HEK293 (cell line): ENCODE results near the gene CPNE5.

Source experiments
- CTCF ChIA-PET: fragments of 350-600 bp; formaldehyde crosslinking; extraction: SDS; loops from one replicate; lab custom pipeline; 2021; ENCODE audit warnings: antibody characterized with exemption; lab: Yijun Ruan, JAX
- POLR2A ChIA-PET: fragments of 300-600 bp; formaldehyde crosslinking; extraction: SDS; loops from one replicate; lab custom pipeline; 2020; ENCODE audit warnings: antibody characterized with exemption, inconsistent platforms; lab: Yijun Ruan, JAX
- H3K27ac ChIP-seq: fragments of 200-500 bp; sonication (Bioruptor generic); 2 replicates; pipeline ENCODE4 v1.5.1; 2014; ENCODE audit warnings: low read depth, low read length, control low read depth, inconsistent platforms; ENCODE audit errors: extremely low read depth
- H3K36me3 ChIP-seq, 2 experiments: fragments of 200-500 bp in 1 of 2; sonication (Bioruptor generic) in 1 of 2; 1 replicate in 1 of 2; 2 replicates in 1 of 2; pipeline ENCODE4 v1.5.1; 2014 to 2017; ENCODE audit warnings: inconsistent platforms in 2 of 2, low read length in 2 of 2; ENCODE audit not compliant: control insufficient read depth in 2 of 2, insufficient read depth in 1 of 2
- H3K4me1 ChIP-seq: fragments of 200-500 bp; sonication (Bioruptor generic); 2 replicates; pipeline ENCODE4 v1.5.1; 2014; ENCODE audit warnings: mild to moderate bottlenecking, low read length, inconsistent platforms; ENCODE audit not compliant: control insufficient read depth, insufficient read depth
- H3K4me3 ChIP-seq: 2 replicates; pipeline ENCODE4 v1.5.1; 2011; ENCODE audit warnings: low read depth, mild to moderate bottlenecking, control low read depth, low read length, moderate library complexity
- H3K9me3 ChIP-seq: fragments of 200-500 bp; sonication (Bioruptor generic); 2 replicates; pipeline ENCODE4 v1.5.1; 2014; ENCODE audit warnings: low read depth, low read length, inconsistent platforms; ENCODE audit not compliant: control insufficient read depth, insufficient read depth
- BCL11B ChIP-seq: fragments of 450-650 bp; formaldehyde crosslinking; IDR thresholded peaks from 2 replicates; pipeline ENCODE4 v1.5.1; 2016; ENCODE audit warnings: low read depth, missing biosample characterization, missing genetic modification characterization
- FEZF1 ChIP-seq: fragments of 450-650 bp; formaldehyde crosslinking; IDR thresholded peaks from 2 replicates; pipeline ENCODE4 v1.5.1; 2016; ENCODE audit warnings: missing biosample characterization, missing genetic modification characterization
- GLI4 ChIP-seq: fragments of 450-650 bp; formaldehyde crosslinking; IDR thresholded peaks from 2 replicates; pipeline ENCODE4 v1.5.1; 2016; ENCODE audit warnings: missing biosample characterization, missing genetic modification characterization
- MYNN ChIP-seq: fragments of 450-650 bp; formaldehyde crosslinking; IDR thresholded peaks from 2 replicates; pipeline ENCODE4 v1.5.1; 2016; ENCODE audit warnings: missing biosample characterization, missing genetic modification characterization, borderline replicate concordance
- PRDM1 ChIP-seq: fragments of 450-650 bp; formaldehyde crosslinking; IDR thresholded peaks from 2 replicates; pipeline ENCODE4; 2016; ENCODE audit warnings: missing biosample characterization, missing genetic modification characterization
- SCRT2 ChIP-seq: fragments of 450-650 bp; formaldehyde crosslinking; IDR thresholded peaks from 2 replicates; pipeline ENCODE4 v1.5.1; 2016; ENCODE audit warnings: missing biosample characterization, missing genetic modification characterization
- SP7 ChIP-seq: fragments of 450-650 bp; formaldehyde crosslinking; IDR thresholded peaks from 2 replicates; pipeline ENCODE4 v1.5.1; 2016; ENCODE audit warnings: missing biosample characterization, missing genetic modification characterization
- TRIM28 ChIP-seq: IDR thresholded peaks from 2 replicates; pipeline ENCODE4 v1.6.1; 2011; ENCODE audit warnings: low read length, control low read depth, borderline replicate concordance
- WT1 ChIP-seq: fragments of 450-650 bp; formaldehyde crosslinking; IDR thresholded peaks from 2 replicates; pipeline ENCODE4 v1.5.1; 2016; ENCODE audit warnings: missing biosample characterization, missing genetic modification characterization
- ZBTB7A ChIP-seq: fragments of 450-650 bp; formaldehyde crosslinking; IDR thresholded peaks from 2 replicates; pipeline ENCODE4 v1.5.1; 2016; ENCODE audit warnings: low read depth, missing biosample characterization, missing genetic modification characterization
- ZNF133 ChIP-seq: fragments of 450-650 bp; formaldehyde crosslinking; IDR thresholded peaks from 2 replicates; pipeline ENCODE4 v1.5.1; 2016; ENCODE audit warnings: missing biosample characterization, missing genetic modification characterization
- ZNF155 ChIP-seq: fragments of 450-650 bp; formaldehyde crosslinking; IDR thresholded peaks from 2 replicates; pipeline ENCODE4 v1.5.1; 2016; ENCODE audit warnings: missing biosample characterization, missing genetic modification characterization
- ZNF157 ChIP-seq: fragments of 450-650 bp; formaldehyde crosslinking; IDR thresholded peaks from 2 replicates; pipeline ENCODE4 v1.5.1; 2016; ENCODE audit warnings: missing biosample characterization, missing genetic modification characterization
- ZNF174 ChIP-seq: fragments of 450-650 bp; formaldehyde crosslinking; IDR thresholded peaks from 2 replicates; pipeline ENCODE4 v1.5.0; 2017; ENCODE audit warnings: missing biosample characterization, mild to moderate bottlenecking, missing genetic modification characterization
- ZNF202 ChIP-seq: fragments of 450-650 bp; formaldehyde crosslinking; IDR thresholded peaks from 2 replicates; pipeline ENCODE4 v1.5.1; 2016; ENCODE audit warnings: missing biosample characterization, missing genetic modification characterization, borderline replicate concordance
- ZNF239 ChIP-seq: fragments of 450-650 bp; formaldehyde crosslinking; IDR thresholded peaks from 2 replicates; pipeline ENCODE4 v1.5.1; 2016; ENCODE audit warnings: missing biosample characterization, missing genetic modification characterization
- ZNF37A ChIP-seq: fragments of 450-650 bp; IDR thresholded peaks from 2 replicates; pipeline ENCODE4 v1.5.1; 2018; ENCODE audit warnings: missing biosample characterization, missing genetic modification characterization
- ZNF394 ChIP-seq: fragments of 450-650 bp; formaldehyde crosslinking; IDR thresholded peaks from 2 replicates; pipeline ENCODE4 v1.5.1; 2016; ENCODE audit warnings: missing biosample characterization, missing genetic modification characterization, mild to moderate bottlenecking, moderate library complexity, borderline replicate concordance
- ZNF555 ChIP-seq: fragments of 450-650 bp; formaldehyde crosslinking; conservative IDR thresholded peaks from 2 replicates; pipeline ENCODE4 v1.5.1; 2017; ENCODE audit warnings: missing biosample characterization, mild to moderate bottlenecking, missing genetic modification characterization, inconsistent platforms
- ZNF558 ChIP-seq: fragments of 450-650 bp; formaldehyde crosslinking; IDR thresholded peaks from 2 replicates; pipeline ENCODE4 v1.5.1; 2016; ENCODE audit warnings: missing biosample characterization, missing genetic modification characterization
- ZNF561 ChIP-seq: fragments of 450-650 bp; IDR thresholded peaks from 2 replicates; pipeline ENCODE4 v1.5.1; 2018; ENCODE audit warnings: missing biosample characterization, missing genetic modification characterization, borderline replicate concordance
- TF ChIP-seq, protein P1 (sequence below): fragments of 450-650 bp; formaldehyde crosslinking; IDR thresholded peaks from 2 replicates; pipeline ENCODE4 v1.5.1; 2016; ENCODE audit warnings: missing biosample characterization, missing genetic modification characterization
- TF ChIP-seq, protein P2 (sequence below): fragments of 450-650 bp; formaldehyde crosslinking; IDR thresholded peaks from 2 replicates; pipeline ENCODE4 v1.5.1; 2017; ENCODE audit warnings: missing biosample characterization, missing genetic modification characterization
- TF ChIP-seq, protein P3 (sequence below): fragments of 450-650 bp; IDR thresholded peaks from 2 replicates; pipeline ENCODE4 v1.5.1; 2018; ENCODE audit warnings: missing biosample characterization, missing genetic modification characterization
- TF ChIP-seq, protein P4 (sequence below): fragments of 450-650 bp; formaldehyde crosslinking; IDR thresholded peaks from 2 replicates; pipeline ENCODE4 v1.5.1; 2016; ENCODE audit warnings: missing biosample characterization, missing genetic modification characterization
- TF ChIP-seq, protein P5 (sequence below): fragments of 450-650 bp; formaldehyde crosslinking; IDR thresholded peaks from 2 replicates; pipeline ENCODE4 v1.5.1; 2016; ENCODE audit warnings: missing biosample characterization, missing genetic modification characterization

Gene CPNE5

DNA sequence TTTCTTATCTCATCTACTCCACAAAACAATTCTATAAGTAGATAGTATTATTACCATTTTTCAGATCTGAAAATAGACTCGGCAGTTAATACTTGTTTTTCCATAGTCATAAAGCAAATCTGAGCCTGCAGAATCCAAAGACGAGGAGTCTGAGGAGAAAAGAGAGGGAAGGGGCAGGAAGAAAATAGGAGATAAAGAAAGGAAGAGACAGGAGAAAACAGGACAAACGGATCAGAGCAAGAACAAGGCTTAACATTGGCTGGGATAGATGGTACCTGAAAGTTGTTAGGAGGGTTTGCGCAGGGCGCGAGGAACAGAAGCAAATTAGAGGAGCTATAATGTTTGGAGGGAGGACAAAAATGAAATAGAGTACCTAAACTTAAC, 36.0 kb upstream of the CPNE5 start:
- H3K9me3 ChIP-seq: no peaks in the 10 kb centered on the region
- peak overlapping the region; percentile 86 for H3K4me3 ChIP-seq
- ChIA-PET CTCF (interaction anchor here (0.7 to 16.0 kb wide), 9 partner anchors 9 to 335 kb away, joined by 3 to 216 read pairs (median 11); partner anchors contain the start of gene C6orf89), POLR2A (interaction anchor here (0.7 to 3.8 kb wide), 21 partner anchors 9 to 347 kb away, joined by 3 to 35 read pairs (median 6); partner anchors contain the start of genes C6orf89, CDKN1A and MTCH1)
- peak overlapping the region; percentile 99; the same call in 1 of the 2 replicates for H3K27ac ChIP-seq
- no peaks in the 10 kb centered on the region for H3K4me1 ChIP-seq
- no peak for TF ChIP-seq SP7
- TF ChIP-seq ZNF174 (tag by site-specific recombination): no peak
- TF ChIP-seq, protein P1, sequence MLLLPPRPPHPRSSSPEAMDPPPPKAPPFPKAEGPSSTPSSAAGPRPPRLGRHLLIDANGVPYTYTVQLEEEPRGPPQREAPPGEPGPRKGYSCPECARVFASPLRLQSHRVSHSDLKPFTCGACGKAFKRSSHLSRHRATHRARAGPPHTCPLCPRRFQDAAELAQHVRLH (tag by site-specific recombination): no peak
- no peak for TF ChIP-seq ZNF239 (tag by site-specific recombination)
- TF ChIP-seq ZNF155 (tag by site-specific recombination): no peak
- peak; percentile 56; the same call in 1 of the 2 replicates for TF ChIP-seq PRDM1 (tag by site-specific recombination)
- TF ChIP-seq TRIM28: 0 out of 2 replicates have a peak, but pooled peaks have one; percentile 29
- TF ChIP-seq ZNF555 (tag by site-specific recombination): no peak
- no peak for TF ChIP-seq BCL11B
- TF ChIP-seq ZNF561: no peak
- TF ChIP-seq ZNF394 (tag by site-specific recombination): no peak
- TF ChIP-seq, all 188 proteins: peak for 2
- peaks cover 15 to 28% of the 10 kb centered on the region in 2 experiments for H3K36me3 ChIP-seq

DNA sequence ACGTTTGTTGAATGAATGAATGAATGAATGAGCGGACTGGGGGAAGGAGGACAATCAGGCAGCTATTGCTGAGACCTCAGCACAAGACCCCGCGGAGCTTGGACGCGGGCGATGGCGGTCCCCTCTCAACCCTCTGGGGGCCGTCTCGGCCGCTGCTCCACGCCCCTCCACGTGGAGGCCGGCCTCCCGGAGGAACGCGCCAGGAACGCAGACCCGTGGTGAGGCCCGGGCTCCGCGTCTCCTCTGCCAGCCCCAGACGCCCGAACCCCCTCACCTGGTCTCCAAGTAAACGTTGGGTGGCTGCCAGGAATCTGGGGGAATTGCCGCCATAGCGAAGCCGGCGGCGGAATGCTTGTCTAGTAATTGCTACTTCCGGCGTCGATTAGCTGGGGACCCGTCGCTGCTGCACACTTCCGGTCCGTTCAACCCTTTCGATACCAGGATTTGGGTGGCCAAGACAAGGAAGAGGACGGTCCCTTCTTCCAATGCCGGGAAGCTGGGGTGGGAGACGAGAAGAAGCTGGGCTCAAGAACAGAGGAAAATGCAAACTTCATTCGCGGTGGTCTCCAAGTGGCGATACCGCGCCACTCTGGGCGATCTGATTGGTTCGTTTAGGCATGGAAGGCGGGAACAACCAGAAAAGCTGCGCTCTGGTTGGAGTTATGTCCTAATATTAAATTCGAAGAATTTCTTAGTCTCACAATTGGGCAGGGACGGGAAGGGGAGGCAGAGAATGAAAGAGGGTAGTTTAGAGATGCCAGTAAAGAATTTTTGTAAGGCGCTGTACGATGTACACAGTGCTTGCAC, 35.4 kb upstream of the CPNE5 start, which contains the start of gene PPIL1:
Gene PPIL1, minus strand, starts transcription at position 361 of the 807 bp plus-strand sequence. Its CDS starts 31 bp downstream, at position 330.
- peaks cover 21 to 31% of the 10 kb centered on the region in 2 experiments for H3K36me3 ChIP-seq
- CTCF ChIA-PET: interaction anchor here (0.6 to 16.0 kb wide), 20 partner anchors 10 to 793 kb away, joined by 3 to 216 read pairs (median 4); partner anchors contain the start of gene C6orf89
- no peaks in the 10 kb centered on the region for H3K4me1 ChIP-seq
- peak within 1 kb of the TSS; percentile 86 for H3K4me3 ChIP-seq
- POLR2A ChIA-PET: interaction anchor here (0.7 to 3.8 kb wide), 27 partner anchors 8 to 347 kb away, joined by 3 to 35 read pairs (median 5); partner anchors contain the start of genes C6orf89, CDKN1A and MTCH1
- H3K9me3 ChIP-seq: no peaks in the 10 kb centered on the region
- H3K27ac ChIP-seq: peak within 1 kb of the TSS; percentile 99
- TF ChIP-seq, protein P2, sequence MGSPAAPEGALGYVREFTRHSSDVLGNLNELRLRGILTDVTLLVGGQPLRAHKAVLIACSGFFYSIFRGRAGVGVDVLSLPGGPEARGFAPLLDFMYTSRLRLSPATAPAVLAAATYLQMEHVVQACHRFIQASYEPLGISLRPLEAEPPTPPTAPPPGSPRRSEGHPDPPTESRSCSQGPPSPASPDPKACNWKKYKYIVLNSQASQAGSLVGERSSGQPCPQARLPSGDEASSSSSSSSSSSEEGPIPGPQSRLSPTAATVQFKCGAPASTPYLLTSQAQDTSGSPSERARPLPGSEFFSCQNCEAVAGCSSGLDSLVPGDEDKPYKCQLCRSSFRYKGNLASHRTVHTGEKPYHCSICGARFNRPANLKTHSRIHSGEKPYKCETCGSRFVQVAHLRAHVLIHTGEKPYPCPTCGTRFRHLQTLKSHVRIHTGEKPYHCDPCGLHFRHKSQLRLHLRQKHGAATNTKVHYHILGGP (tag by site-specific recombination): peak; percentile 46; the same call in 1 of the 2 replicates
- peak; percentile 87 for TF ChIP-seq ZBTB7A (tag by site-specific recombination)
- TF ChIP-seq ZNF157 (tag by site-specific recombination): no peak
- peak; percentile 70; the same call in 1 of the 2 replicates for TF ChIP-seq ZNF558 (tag by site-specific recombination)
- TF ChIP-seq, protein P3, sequence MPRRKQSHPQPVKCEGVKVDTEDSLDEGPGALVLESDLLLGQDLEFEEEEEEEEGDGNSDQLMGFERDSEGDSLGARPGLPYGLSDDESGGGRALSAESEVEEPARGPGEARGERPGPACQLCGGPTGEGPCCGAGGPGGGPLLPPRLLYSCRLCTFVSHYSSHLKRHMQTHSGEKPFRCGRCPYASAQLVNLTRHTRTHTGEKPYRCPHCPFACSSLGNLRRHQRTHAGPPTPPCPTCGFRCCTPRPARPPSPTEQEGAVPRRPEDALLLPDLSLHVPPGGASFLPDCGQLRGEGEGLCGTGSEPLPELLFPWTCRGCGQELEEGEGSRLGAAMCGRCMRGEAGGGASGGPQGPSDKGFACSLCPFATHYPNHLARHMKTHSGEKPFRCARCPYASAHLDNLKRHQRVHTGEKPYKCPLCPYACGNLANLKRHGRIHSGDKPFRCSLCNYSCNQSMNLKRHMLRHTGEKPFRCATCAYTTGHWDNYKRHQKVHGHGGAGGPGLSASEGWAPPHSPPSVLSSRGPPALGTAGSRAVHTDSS: peak; percentile 20; the same call in 1 of the 2 replicates
- TF ChIP-seq MYNN (tag by site-specific recombination): no peak
- TF ChIP-seq WT1: no peak; the same call in 1 of the 2 replicates
- TF ChIP-seq FEZF1: no peak
- TF ChIP-seq ZNF202: no peak
- TF ChIP-seq ZNF37A: no peak
- TF ChIP-seq ZNF133 (tag by site-specific recombination): no peak
- TF ChIP-seq, protein P4, sequence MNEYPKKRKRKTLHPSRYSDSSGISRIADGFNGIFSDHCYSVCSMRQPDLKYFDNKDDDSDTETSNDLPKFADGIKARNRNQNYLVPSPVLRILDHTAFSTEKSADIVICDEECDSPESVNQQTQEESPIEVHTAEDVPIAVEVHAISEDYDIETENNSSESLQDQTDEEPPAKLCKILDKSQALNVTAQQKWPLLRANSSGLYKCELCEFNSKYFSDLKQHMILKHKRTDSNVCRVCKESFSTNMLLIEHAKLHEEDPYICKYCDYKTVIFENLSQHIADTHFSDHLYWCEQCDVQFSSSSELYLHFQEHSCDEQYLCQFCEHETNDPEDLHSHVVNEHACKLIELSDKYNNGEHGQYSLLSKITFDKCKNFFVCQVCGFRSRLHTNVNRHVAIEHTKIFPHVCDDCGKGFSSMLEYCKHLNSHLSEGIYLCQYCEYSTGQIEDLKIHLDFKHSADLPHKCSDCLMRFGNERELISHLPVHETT (tag by site-specific recombination): peak; percentile 94
- TF ChIP-seq GLI4 (tag by site-specific recombination): peak; percentile 76; the same call in 1 of the 2 replicates
- TF ChIP-seq, protein P5, sequence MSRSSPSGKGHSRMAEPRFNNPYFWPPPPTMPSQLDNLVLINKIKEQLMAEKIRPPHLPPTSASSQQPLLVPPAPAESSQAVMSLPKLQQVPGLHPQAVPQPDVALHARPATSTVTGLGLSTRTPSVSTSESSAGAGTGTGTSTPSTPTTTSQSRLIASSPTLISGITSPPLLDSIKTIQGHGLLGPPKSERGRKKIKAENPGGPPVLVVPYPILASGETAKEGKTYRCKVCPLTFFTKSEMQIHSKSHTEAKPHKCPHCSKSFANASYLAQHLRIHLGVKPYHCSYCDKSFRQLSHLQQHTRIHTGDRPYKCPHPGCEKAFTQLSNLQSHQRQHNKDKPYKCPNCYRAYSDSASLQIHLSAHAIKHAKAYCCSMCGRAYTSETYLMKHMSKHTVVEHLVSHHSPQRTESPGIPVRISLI (tag by site-specific recombination): no peak
- TF ChIP-seq SCRT2 (tag by site-specific recombination): peak; percentile 36; the same call in 1 of the 2 replicates
